ENCODE results near the gene ADPRHL1.
"Not testable (repeated sequence)": the region's sequence is repeated elsewhere in the genome, so short reads cannot be mapped to it uniquely, and the experiment has no call there.

ADPRHL1 gene

DNA sequence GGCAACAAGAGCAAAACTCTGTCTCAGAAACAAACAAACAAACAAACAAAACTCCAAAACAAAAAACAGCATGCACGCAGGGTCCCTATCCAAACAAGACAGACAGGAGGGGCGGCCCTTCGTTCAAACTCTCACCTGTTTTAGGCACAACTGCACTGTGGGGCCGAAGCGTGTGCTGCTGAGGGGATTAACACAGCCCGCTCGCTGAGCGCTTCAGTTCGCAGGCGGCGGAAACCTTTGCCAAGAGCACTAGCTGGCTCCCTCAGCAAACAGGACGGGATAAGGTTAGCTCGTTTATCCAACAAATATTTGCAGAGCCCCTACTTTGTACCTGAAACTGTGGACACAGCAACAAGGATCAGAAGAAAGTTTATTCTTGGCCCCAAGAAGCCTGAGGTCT, 1.6 kb upstream of the ADPRHL1 start:
- no peak for DNase-seq (ENCODE audit: low read depth)

GRCh38 chr13:113452466-113452865, 822 bp downstream of the ADPRHL1 start:
- DNase-seq (ENCODE audit: low read depth) = no peak

- no peak for DNase-seq (ENCODE audit: low read depth)
These were observed 1.3 kb downstream of the ADPRHL1 start for GRCh38 chr13:113451951-113452421.

DNA sequence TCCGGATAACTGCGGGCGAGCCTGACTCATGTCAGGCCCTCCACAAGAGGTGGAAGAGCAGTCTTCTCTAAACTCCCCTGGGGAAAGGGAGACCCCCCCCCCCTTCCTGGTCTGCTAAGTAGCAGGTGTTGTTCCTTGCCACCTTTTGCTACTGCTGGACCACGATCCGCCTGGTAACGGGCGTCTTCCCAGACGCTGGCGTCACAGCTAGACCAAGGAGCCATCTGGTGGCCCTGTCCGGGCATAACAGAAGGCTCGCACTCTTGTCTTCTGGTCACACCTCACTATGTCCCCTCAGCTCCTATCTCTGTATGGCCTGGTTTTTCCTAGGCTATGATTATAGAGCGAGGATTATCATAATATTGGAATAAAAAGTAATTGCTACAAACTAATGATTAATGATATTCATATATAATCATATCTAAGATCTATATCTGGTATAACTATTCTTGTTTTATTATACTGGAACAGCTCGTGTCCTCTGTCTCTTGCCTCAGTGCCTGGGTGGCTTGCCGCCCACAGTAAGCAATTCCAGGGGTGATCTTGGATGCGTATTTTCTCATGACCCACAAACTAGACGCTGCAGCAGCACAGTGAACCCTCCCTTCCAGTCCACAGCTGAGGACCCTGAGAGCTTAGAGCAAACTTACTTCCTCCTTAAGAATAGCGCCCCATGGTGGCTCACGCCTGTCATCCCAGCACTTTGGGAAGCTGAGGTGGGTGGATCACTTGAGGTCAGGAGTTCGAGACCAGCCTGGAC, 2.2 kb downstream of the ADPRHL1 start:
- not testable (repeated sequence) for DNase-seq (ENCODE audit: low read depth)

DNA sequence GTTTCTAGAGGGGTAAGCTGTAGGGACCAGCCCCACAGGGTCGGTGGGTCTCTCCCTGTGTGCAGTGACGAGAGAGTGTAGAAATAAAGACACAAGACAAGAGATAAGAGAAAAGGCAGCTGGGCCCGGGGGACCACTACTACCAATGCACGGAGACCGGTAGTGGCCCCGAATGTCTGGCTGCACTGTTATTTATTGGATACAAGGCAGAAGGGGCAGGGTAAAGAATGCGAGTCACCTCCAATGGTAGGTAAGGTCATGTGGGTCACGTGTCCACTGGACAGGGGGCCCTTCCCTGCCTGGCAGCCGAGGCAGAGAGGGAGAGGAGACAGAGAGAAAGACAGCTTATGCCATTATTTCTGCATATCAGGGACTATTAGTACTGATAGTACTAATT, 2.9 kb downstream of the ADPRHL1 start:
- not testable (repeated sequence) for DNase-seq (ENCODE audit: low read depth)

DNA sequence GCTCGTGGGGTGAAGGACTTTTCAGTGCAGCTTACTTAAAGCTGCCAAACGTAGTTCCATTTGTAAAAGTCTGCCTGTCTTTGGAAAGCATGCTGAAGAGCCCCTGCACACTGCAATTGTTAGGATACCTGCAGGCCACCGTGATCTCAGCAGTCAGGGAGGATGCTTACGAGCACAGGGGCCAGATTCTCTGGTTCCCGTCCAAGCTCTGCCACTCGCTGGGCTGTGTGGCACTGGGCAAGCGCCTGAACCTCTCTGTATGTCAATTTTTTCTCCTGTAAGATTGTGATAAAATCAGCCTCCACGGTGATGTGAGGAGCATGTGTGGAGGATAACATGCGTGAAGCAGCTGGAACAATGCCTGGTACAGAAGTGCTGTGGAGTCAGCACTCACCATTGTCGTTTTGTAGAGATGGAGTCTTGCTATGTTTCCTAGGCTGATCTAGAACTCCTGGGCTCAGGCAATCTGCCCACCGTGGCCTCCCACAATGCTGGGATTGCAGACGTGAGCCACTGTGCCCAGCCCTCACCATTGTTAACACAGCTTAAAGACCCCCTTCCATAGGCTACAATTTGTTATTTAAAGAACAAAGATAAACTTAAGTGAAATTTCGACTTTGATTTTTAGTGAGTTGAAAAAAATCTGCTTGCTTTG, 3.5 kb downstream of the ADPRHL1 start:
- no peak for DNase-seq (ENCODE audit: low read depth)

DNA sequence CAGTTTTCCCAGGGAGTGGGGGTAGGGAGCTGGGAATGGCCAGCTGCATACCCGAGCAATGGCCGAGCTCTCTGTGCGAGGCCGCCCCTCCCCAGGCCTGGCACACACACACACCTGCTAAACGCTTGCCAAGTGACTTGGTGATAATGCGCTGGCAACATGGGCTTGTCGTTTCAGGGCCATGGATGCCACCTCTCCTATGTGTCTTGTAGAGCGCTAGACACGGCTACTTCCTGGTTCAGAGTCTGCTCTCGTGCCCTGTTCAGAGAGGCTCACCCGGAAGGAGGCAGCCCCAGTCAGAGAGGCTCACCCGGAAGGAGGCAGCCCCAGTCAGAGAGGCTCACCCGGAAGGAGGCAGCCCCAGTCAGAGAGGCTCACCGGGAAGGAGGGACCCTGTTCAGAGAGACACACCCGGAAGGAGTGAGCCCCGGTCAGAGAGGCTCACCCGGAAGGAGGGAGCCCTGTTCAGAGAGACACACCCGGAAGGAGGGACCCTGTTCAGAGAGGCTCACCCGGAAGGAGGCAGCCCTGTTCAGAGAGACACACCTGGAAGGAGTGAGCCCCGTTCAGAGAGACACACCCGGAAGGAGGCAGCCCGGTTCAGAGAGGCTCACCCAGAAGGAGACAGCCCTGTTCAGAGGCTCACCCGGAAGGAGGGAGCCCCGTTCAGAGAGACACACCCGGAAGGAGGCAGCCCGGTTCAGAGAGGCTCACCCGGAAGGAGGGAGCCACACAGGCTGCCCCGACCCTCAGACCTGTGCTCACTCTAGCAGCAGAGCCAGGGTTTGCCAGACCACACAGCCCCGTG, 4.2 kb downstream of the ADPRHL1 start:
- no peak for DNase-seq (ENCODE audit: low read depth)

- no peak for DNase-seq (ENCODE audit: low read depth)
These were observed 4.8 kb downstream of the ADPRHL1 start for GRCh38 chr13:113448545-113448884.

GRCh38 chr13:113447596-113447995, 5.7 kb downstream of the ADPRHL1 start:
- DNase-seq (ENCODE audit: low read depth) = no peak

- DNase-seq (ENCODE audit: low read depth) = no peak
These were observed 6.8 kb downstream of the ADPRHL1 start for GRCh38 chr13:113446488-113446854.

DNA sequence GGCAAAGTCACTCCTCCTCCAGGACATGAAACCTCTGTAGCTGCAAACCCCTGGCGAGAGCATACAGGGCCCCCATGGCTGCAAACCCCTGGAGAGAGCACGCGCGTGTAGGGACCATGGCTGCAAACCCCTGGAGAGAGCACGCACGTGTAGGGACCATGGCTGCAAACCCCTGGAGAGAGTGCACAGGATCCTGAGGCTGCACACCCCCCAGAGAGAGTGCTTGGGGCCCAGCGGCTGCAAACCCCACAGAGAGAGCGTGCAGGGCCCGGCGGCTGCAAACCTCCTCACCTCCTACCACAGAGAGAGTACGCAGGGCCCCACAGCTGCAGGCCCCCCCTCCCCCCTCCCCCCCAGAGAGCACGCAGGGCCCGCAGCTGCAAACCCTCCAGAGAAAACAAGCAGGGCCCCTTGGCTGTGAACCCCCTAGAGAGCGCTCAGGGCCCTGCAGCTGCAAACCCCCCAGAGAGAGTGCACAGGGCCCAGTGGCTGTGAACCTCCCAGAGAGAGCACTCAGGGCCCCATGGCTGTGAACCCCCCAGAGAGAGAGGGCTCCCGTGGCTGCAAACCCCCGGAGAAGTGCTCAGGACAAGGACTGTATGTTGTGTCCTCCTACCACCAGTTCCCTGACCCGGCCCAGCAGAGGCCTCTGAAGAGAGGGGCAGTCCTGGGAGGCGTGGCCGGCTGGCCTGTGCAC, 7.3 kb downstream of the ADPRHL1 start:
- no peak for DNase-seq (ENCODE audit: low read depth)

DNA sequence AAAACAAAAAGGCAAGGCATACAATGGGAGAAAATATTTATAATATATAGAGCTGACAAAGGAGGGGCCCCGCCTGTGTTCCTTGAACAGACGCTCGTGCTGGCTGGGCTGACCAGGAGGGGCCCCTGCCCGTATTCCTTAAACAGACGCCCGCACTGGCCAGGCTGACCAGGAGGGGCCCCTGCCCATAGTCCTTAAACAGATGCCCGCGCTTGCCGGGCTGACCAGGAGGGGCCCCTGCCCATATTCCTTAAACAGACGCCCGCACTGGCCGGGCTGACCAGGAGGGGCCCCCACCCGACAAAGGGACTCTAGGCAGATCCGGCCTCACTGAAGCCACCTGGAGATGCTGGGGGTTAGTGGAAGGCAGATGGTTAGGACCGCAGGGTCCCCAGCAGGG, 9.3 kb downstream of the ADPRHL1 start:
- DNase-seq (ENCODE audit: low read depth) = no peak

- no peak for DNase-seq (ENCODE audit: low read depth)
These were observed 10.3 kb downstream of the ADPRHL1 start for GRCh38 chr13:113442985-113443362.

GRCh38 chr13:113442354-113442984, 10.8 kb downstream of the ADPRHL1 start:
- no peak for DNase-seq (ENCODE audit: low read depth)

DNA sequence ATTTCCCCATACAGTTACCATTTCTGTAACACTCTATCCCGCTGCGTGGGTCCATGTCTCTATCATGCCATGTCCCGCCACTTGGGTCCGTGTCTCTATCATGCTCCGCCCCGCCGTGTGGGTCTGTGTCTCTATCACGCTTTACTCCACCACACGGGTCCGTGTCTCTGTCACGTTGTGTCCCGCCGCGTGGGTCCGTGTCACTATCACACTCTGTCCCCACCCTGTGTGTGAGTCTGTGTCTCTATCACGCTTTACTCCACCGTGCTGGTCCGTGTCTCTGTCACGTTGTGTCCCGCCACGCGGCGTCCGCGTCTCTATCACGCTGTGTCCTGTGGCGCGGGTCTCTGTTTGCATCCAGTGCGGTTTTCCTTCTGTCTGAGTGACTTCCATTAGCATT, 11.6 kb downstream of the ADPRHL1 start:
- no peak for DNase-seq (ENCODE audit: low read depth)

GRCh38 chr13:113437408-113438010, 15.8 kb downstream of the ADPRHL1 start:
- no peak for DNase-seq (ENCODE audit: low read depth)

DNA sequence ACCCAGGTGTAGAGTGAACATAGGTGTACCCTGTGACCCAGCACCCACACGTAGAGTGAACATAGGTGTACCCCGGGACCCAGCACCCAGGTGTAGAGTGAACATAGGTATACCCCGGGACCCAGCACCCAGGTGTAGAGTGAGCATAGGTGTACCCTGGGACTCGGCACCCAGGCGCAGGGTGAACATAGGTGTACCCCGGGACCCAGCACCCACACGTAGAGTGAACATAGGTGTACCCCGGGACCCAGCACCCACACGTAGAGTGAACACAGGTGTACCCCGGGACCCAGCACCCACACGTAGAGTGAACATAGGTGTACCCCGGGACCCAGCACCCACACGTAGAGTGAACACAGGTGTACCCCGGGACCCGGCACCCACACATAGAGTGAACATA, 16.4 kb downstream of the ADPRHL1 start:
- not testable (repeated sequence) for DNase-seq (ENCODE audit: low read depth)

GRCh38 chr13:113435907-113436306, 17.4 kb downstream of the ADPRHL1 start:
- not testable (repeated sequence) for DNase-seq (ENCODE audit: low read depth)

- DNase-seq (ENCODE audit: low read depth) = no peak
These were observed 19.8 kb downstream of the ADPRHL1 start for GRCh38 chr13:113433391-113433916.

DNA sequence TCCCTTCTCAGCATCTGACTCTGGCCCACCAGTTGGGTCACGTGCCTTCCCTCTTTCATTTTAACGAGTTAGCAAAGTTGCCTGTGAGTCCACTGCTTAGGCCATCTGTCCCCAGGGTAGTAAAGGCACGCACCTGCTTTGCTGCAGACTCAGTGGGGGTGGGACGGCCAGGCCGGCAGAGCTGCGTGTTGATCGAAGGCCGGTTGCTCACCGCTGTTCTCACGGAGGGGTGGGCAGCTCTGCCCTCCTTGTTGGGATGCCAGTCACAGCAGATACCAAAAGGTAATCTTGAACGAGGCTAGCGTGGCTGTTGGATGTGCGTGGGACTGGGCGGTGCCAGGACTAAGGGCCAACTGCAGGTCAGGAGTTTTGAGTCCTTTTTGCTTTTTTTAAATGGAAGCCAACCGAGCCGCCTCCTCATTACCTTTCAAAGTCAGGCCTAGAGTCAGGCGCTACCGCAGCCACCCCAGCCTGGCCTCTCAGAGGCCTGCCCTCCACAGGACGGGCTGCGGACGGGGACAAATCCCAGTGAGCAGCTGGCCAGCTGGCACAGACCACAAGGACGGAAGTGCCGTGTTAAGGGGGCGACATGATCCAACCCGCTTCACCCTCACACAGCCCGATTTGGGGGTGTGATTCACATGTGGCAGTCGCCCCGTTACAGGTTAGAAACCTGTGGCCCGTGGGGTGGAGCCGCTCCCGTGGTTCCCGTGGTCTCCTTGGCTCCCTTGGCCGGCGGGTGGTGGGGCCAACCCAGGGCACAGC, 20.6 kb downstream of the ADPRHL1 start:
- no peak for DNase-seq (ENCODE audit: low read depth)

Measured in HS-27A (cell line).